ENCODE results near the gene JMJD4.
"Not testable (repeated sequence)": the region's sequence is repeated elsewhere in the genome, so short reads cannot be mapped to it uniquely, and the experiment has no call there.

The JMJD4 gene

GRCh38 chr1:227726924-227727599 is 8.0 kb downstream of the JMJD4 start:
- peaks cover 2% of the 10 kb centered on the region for H3K36me3 Mint-ChIP-seq (ENCODE audit: low read depth)
- no peak overlapping the region for H3K4me3 Mint-ChIP-seq
- H3K27me3 Mint-ChIP-seq (ENCODE audit: low read depth): peaks cover 2% of the 10 kb centered on the region
- no peak for DNase-seq (ENCODE audit: low spot score)
- H3K27ac Mint-ChIP-seq: no peak overlapping the region
- peaks cover 30% of the 10 kb centered on the region for H3K9me3 Mint-ChIP-seq
- H3K4me1 Mint-ChIP-seq (ENCODE audit: low read depth): peaks cover 4% of the 10 kb centered on the region

GRCh38 chr1:227726318-227726717 is 8.8 kb downstream of the JMJD4 start:
- H3K27ac Mint-ChIP-seq: no peak overlapping the region
- H3K36me3 Mint-ChIP-seq (ENCODE audit: low read depth): peaks cover 2% of the 10 kb centered on the region
- DNase-seq (ENCODE audit: low spot score): no peak
- H3K27me3 Mint-ChIP-seq (ENCODE audit: low read depth): peaks cover 2% of the 10 kb centered on the region
- peaks cover 4% of the 10 kb centered on the region for H3K4me1 Mint-ChIP-seq (ENCODE audit: low read depth)
- H3K9me3 Mint-ChIP-seq: peaks cover 37% of the 10 kb centered on the region
- H3K4me3 Mint-ChIP-seq: no peak overlapping the region

GRCh38 chr1:227725046-227725445 is 10.1 kb downstream of the JMJD4 start:
- H3K36me3 Mint-ChIP-seq (ENCODE audit: low read depth): peaks cover 4% of the 10 kb centered on the region
- DNase-seq (ENCODE audit: low spot score): no peak
- H3K4me3 Mint-ChIP-seq: no peak overlapping the region
- peaks cover 50% of the 10 kb centered on the region for H3K9me3 Mint-ChIP-seq
- H3K27ac Mint-ChIP-seq: no peak overlapping the region
- peaks cover 4% of the 10 kb centered on the region for H3K4me1 Mint-ChIP-seq (ENCODE audit: low read depth)
- peaks cover 2% of the 10 kb centered on the region for H3K27me3 Mint-ChIP-seq (ENCODE audit: low read depth)

GRCh38 chr1:227723474-227723873 is 11.6 kb downstream of the JMJD4 start:
- Mint-ChIP-seq H3K9me3 (peaks cover 62% of the 10 kb centered on the region), H3K27me3 (ENCODE audit: low read depth) (peaks cover 2% of the 10 kb centered on the region), H3K4me1 (ENCODE audit: low read depth) (peaks cover 4% of the 10 kb centered on the region), H3K4me3 (no peak overlapping the region), H3K27ac (no peak overlapping the region), H3K36me3 (ENCODE audit: low read depth) (peaks cover 4% of the 10 kb centered on the region)
- DNase-seq (ENCODE audit: low spot score): no peak

GRCh38 chr1:227718932-227719331 is 16.2 kb downstream of the JMJD4 start:
- H3K4me3 Mint-ChIP-seq: no peak overlapping the region
- H3K27me3 Mint-ChIP-seq (ENCODE audit: low read depth): no peaks in the 10 kb centered on the region
- peaks cover 2% of the 10 kb centered on the region for H3K4me1 Mint-ChIP-seq (ENCODE audit: low read depth)
- DNase-seq (ENCODE audit: low spot score): no peak
- no peak overlapping the region for H3K27ac Mint-ChIP-seq
- peaks cover 4% of the 10 kb centered on the region for H3K36me3 Mint-ChIP-seq (ENCODE audit: low read depth)
- peaks cover 80% of the 10 kb centered on the region for H3K9me3 Mint-ChIP-seq

- no peak overlapping the region for H3K27ac Mint-ChIP-seq
- H3K27me3 Mint-ChIP-seq (ENCODE audit: low read depth): no peaks in the 10 kb centered on the region
- H3K4me1 Mint-ChIP-seq (ENCODE audit: low read depth): peaks cover 5% of the 10 kb centered on the region
- no peak for DNase-seq (ENCODE audit: low spot score)
- peaks cover 46% of the 10 kb centered on the region for H3K9me3 Mint-ChIP-seq
- H3K4me3 Mint-ChIP-seq: no peak overlapping the region
- H3K36me3 Mint-ChIP-seq (ENCODE audit: low read depth): no peaks in the 10 kb centered on the region
These were observed 22.5 kb downstream of the JMJD4 start for GRCh38 chr1:227712648-227713047.

- H3K27me3 Mint-ChIP-seq (ENCODE audit: low read depth); H3K27ac Mint-ChIP-seq; DNase-seq (ENCODE audit: low spot score); H3K36me3 Mint-ChIP-seq (ENCODE audit: low read depth); H3K4me3 Mint-ChIP-seq; H3K4me1 Mint-ChIP-seq (ENCODE audit: low read depth): not testable (repeated sequence)
- H3K9me3 Mint-ChIP-seq: peaks cover 35% of the 10 kb centered on the region
These were observed 24.6 kb downstream of the JMJD4 start for GRCh38 chr1:227710474-227710873.

GRCh38 chr1:227709451-227709850 is 25.7 kb downstream of the JMJD4 start:
- peaks cover 32% of the 10 kb centered on the region for H3K9me3 Mint-ChIP-seq
- H3K4me1 Mint-ChIP-seq (ENCODE audit: low read depth): peaks cover 5% of the 10 kb centered on the region
- H3K36me3 Mint-ChIP-seq (ENCODE audit: low read depth): no peaks in the 10 kb centered on the region
- H3K27me3 Mint-ChIP-seq (ENCODE audit: low read depth): no peaks in the 10 kb centered on the region
- H3K4me3 Mint-ChIP-seq: no peak overlapping the region
- no peak for DNase-seq (ENCODE audit: low spot score)
- H3K27ac Mint-ChIP-seq: no peak overlapping the region

GRCh38 chr1:227707846-227708245 is 27.3 kb downstream of the JMJD4 start:
- Mint-ChIP-seq H3K4me1 (ENCODE audit: low read depth) (peaks cover 5% of the 10 kb centered on the region), H3K9me3 (peaks cover 45% of the 10 kb centered on the region), H3K27me3 (ENCODE audit: low read depth) (no peaks in the 10 kb centered on the region), H3K36me3 (ENCODE audit: low read depth) (no peaks in the 10 kb centered on the region), H3K27ac (peak overlapping the region; percentile 14), H3K4me3 (peak overlapping the region; percentile 31)
- no peak for DNase-seq (ENCODE audit: low spot score)

- H3K27me3 Mint-ChIP-seq (ENCODE audit: low read depth); H3K27ac Mint-ChIP-seq; H3K4me3 Mint-ChIP-seq; DNase-seq (ENCODE audit: low spot score); H3K36me3 Mint-ChIP-seq (ENCODE audit: low read depth); H3K4me1 Mint-ChIP-seq (ENCODE audit: low read depth): not testable (repeated sequence)
- peaks cover 65% of the 10 kb centered on the region for H3K9me3 Mint-ChIP-seq
These were observed 33.5 kb downstream of the JMJD4 start for GRCh38 chr1:227701631-227702030.

- H3K9me3 Mint-ChIP-seq: peaks cover 54% of the 10 kb centered on the region
- no peaks in the 10 kb centered on the region for H3K4me1 Mint-ChIP-seq (ENCODE audit: low read depth)
These were observed 37.7 kb downstream of the JMJD4 start for GRCh38 chr1:227697321-227697864.

GRCh38 chr1:227685807-227686206 is 49.3 kb downstream of the JMJD4 start:
- Mint-ChIP-seq H3K9me3 (peaks cover 45% of the 10 kb centered on the region), H3K36me3 (ENCODE audit: low read depth) (no peaks in the 10 kb centered on the region), H3K27ac (no peak overlapping the region), H3K4me3 (no peak overlapping the region), H3K4me1 (ENCODE audit: low read depth) (no peaks in the 10 kb centered on the region), H3K27me3 (ENCODE audit: low read depth) (no peaks in the 10 kb centered on the region)
- DNase-seq (ENCODE audit: low spot score): no peak

More at GRCh38 chr1:227697321-227697864, 37.7 kb downstream of the JMJD4 start:
- DNase-seq (ENCODE audit: low spot score): no peak
- no peaks in the 10 kb centered on the region for H3K27me3 Mint-ChIP-seq (ENCODE audit: low read depth)
- no peak overlapping the region for H3K27ac Mint-ChIP-seq
- H3K4me3 Mint-ChIP-seq: no peak overlapping the region
- peaks cover 2% of the 10 kb centered on the region for H3K36me3 Mint-ChIP-seq (ENCODE audit: low read depth)

Data from T-helper 2 cell treated with Interferon-gamma antibody and Interleukin-4, amounts not matched to agents 5 μg/mL and 100 μg/mL, for 36 hours (primary cell).